RPMI7951 (cell line): ENCODE measurements around the gene CHGA. TPM values are rescaled to one million over a fixed set of nuclear protein-coding genes. Genes with fewer than 3 reads are reported as not detected.
A peak's percentile ranks its signal among the peaks of the same experiment; 100 is the strongest.

Experiments used
- DNase-seq: peaks from one replicate; pipeline ENCODE4 v3.0.0-alpha.2; 2012; ENCODE audit warnings: low read depth
- total RNA-seq: library from RNA; depleted of rRNA; stranded (reverse); fragments of >200 nt; shearing (Covaris generic); gene quantifications from 2 replicates; pipeline ENCODE4 v1.2.3, GENCODE V29; 2014

The CHGA gene
- total RNA-seq, 1 experiment from 2014 or later = not detected

- peak; percentile 20 for DNase-seq
Observed at GRCh38 chr14:92960706-92961566, 38.0 kb downstream of the CHGA start.

- no peak for DNase-seq
Observed at GRCh38 chr14:92961567-92961855, 38.6 kb downstream of the CHGA start.

GRCh38 chr14:92962031-92962830, 39.3 kb downstream of the CHGA start:
- DNase-seq = no peak

- no peak for DNase-seq
Observed at GRCh38 chr14:92962831-92963095, 39.8 kb downstream of the CHGA start.

GRCh38 chr14:92963301-92964123, 40.6 kb downstream of the CHGA start:
- no peak for DNase-seq

GRCh38 chr14:92964124-92965109, 41.5 kb downstream of the CHGA start:
- DNase-seq = no peak

GRCh38 chr14:92965281-92965680, 42.3 kb downstream of the CHGA start:
- DNase-seq = no peak

- DNase-seq = no peak
Observed at GRCh38 chr14:92967346-92967926, 44.5 kb downstream of the CHGA start.

- no peak for DNase-seq
Observed at GRCh38 chr14:92968291-92969020, 45.5 kb downstream of the CHGA start.

GRCh38 chr14:92969430-92969829, 46.5 kb downstream of the CHGA start:
- no peak for DNase-seq

- no peak for DNase-seq
Observed at GRCh38 chr14:92969871-92970270, 46.9 kb downstream of the CHGA start.

GRCh38 chr14:92970271-92970670, 47.3 kb downstream of the CHGA start:
- DNase-seq = no peak

- no peak for DNase-seq
Observed at GRCh38 chr14:92971601-92972180, 48.7 kb downstream of the CHGA start.

GRCh38 chr14:92973261-92973797, 50.4 kb downstream of the CHGA start:
- DNase-seq = peak; percentile 63

- DNase-seq = peak; percentile 18
Observed at GRCh38 chr14:92973798-92974372, 50.9 kb downstream of the CHGA start.

- DNase-seq = no peak
Observed at GRCh38 chr14:92974541-92975345, 51.8 kb downstream of the CHGA start.

GRCh38 chr14:92976268-92976667, 53.3 kb downstream of the CHGA start:
- no peak for DNase-seq
